Measurements from ENCODE around the gene SPOCK2. TPM values are rescaled to one million over a fixed set of nuclear protein-coding genes. Genes with fewer than 3 reads are reported as not detected.

Gene SPOCK2
- total and polyA plus RNA-seq, 10 of the 15 experiments (the other 5 are each of a cell fraction or from before 2014, with no cell fraction given), result 0.02 to 1.5 (median 0.58) TPM

GRCh38 chr10:72096115-72097000 lies 8.0 kb upstream of the SPOCK2 start:
- Histone ChIP-seq H3K9ac (ENCODE audit: control insufficient read depth, insufficient read depth, low read length) (no peak overlapping the region), H3K4me2 (ENCODE audit: control insufficient read depth, insufficient read depth) (no peak overlapping the region), H3K36me3 (ENCODE audit: control insufficient read depth in 2 of 2, insufficient read depth in 2 of 2, low read length in 1 of 2) (peaks cover 0 to 16% of the 10 kb centered on the region in 2 experiments; a peak in 3 of 4 replicates), H3K27ac (ENCODE audit: control insufficient read depth, insufficient read depth) (no peak overlapping the region), H2AFZ (ENCODE audit: control insufficient read depth, low read depth, low read length) (no peak overlapping the region), H3K9me3 (replicated peaks; ENCODE audit: control insufficient read depth, insufficient read depth, low read length) (no peaks in the 10 kb centered on the region), H4K20me1 (ENCODE audit: control insufficient read depth, insufficient read depth) (no peaks in the 10 kb centered on the region), H3K79me2 (ENCODE audit: control insufficient read depth, insufficient read depth, low read length) (no peaks in the 10 kb centered on the region), H3K4me1 (ENCODE audit: control insufficient read depth, insufficient read depth, low read length) (no peaks in the 10 kb centered on the region), H3K27me3 (replicated peaks in 1 of 2; ENCODE audit: control insufficient read depth in 2 of 2, insufficient read depth in 2 of 2, low read length in 1 of 2) (no peaks in the 10 kb centered on the region), H3K4me3 (no peak overlapping the region)
- in situ Hi-C loops (cut with MboI) (no loop called here), intact Hi-C loops (cut with micrococcal nuclease; ENCODE audit: unreplicated experiment) (no loop called here)
- CTCF ChIA-PET, result interaction anchor here (1.1 kb wide), 1 partner anchor 34 kb away, joined by 3 read pairs; no protein-coding TSS in a partner anchor
- no peak for ATAC-seq
- no peak for TF ChIP-seq ZSCAN29 (IDR thresholded peaks at IDR 0.05)
- TF ChIP-seq EP300 (IDR thresholded peaks at IDR 0.05; ENCODE audit: borderline replicate concordance in 1 of 2, control insufficient read depth in 1 of 2, low read depth in 2 of 2, low read length in 2 of 2), result no peak
- SMC1A ChIA-PET (ENCODE audit: uncharacterized antibody, unreplicated experiment), result no interaction called here
- RAD21 ChIA-PET (ENCODE audit: unreplicated experiment), result no interaction called here
- DNase-seq (ENCODE audit: low read depth, low spot score), result no peak
- FAIRE-seq, result no peak
- 94% methylated on average over 9 of the region's 9 CpGs for WGBS (ENCODE audit: insufficient coverage, insufficient replicate concordance, low lambda C conversion rate, missing lambda C conversion rate)
- TSS peak; percentile 63 for BruUV-seq (replicated peaks)
- POLR2A ChIA-PET, result no interaction called here

DNA sequence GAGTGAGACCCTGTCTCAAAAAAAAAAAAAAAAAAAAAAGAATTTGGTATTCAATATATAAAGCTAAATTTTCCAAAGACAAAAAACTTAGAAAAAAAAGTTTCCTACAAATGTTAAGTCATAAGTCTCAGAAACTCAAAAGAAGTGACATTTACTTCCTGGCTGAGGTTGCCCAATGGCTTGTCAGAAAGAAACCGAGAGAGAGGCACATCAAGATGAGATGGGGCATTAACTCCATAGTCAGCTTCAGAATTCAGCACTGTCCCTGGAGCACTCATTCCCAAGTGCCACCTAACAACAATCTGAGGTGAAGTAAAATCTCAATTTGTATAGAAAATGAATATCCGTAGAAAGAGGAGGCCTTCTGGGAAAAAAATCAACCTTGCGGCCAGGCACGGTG lies 6.8 kb upstream of the SPOCK2 start:
- H3K4me1 ChIP-seq (ENCODE audit: control insufficient read depth, insufficient read depth, low read length), result no peaks in the 10 kb centered on the region
- DNase-seq (ENCODE audit: low read depth, low spot score), result no peak
- no peak for ATAC-seq
- RAD21 ChIA-PET (ENCODE audit: unreplicated experiment), result no interaction called here
- no peaks in the 10 kb centered on the region for H3K9me3 ChIP-seq (replicated peaks; ENCODE audit: control insufficient read depth, insufficient read depth, low read length)
- no peaks in the 10 kb centered on the region for H4K20me1 ChIP-seq (ENCODE audit: control insufficient read depth, insufficient read depth)
- FAIRE-seq, result peak; percentile 65
- CTCF ChIA-PET, result interaction anchor here (0.6 to 1.1 kb wide), 2 partner anchors 33 to 181 kb away, joined by 3 read pairs; no protein-coding TSS in a partner anchor
- SMC1A ChIA-PET (ENCODE audit: uncharacterized antibody, unreplicated experiment), result interaction anchor here (0.6 kb wide), 1 partner anchor 18 kb away, joined by 3 read pairs; no protein-coding TSS in a partner anchor
- H3K27ac ChIP-seq (ENCODE audit: control insufficient read depth, insufficient read depth), result no peak overlapping the region
- peaks cover 0 to 13% of the 10 kb centered on the region in 2 experiments; a peak in 3 of 4 replicates for H3K36me3 ChIP-seq (ENCODE audit: control insufficient read depth in 2 of 2, insufficient read depth in 2 of 2, low read length in 1 of 2)
- BruUV-seq (replicated peaks), result no TSS peak
- intact Hi-C loops (cut with micrococcal nuclease; ENCODE audit: unreplicated experiment) (no loop called here), in situ Hi-C loops (cut with MboI) (no loop called here)
- no peak overlapping the region for H3K4me2 ChIP-seq (ENCODE audit: control insufficient read depth, insufficient read depth)
- H3K9ac ChIP-seq (ENCODE audit: control insufficient read depth, insufficient read depth, low read length), result no peak overlapping the region
- no peaks in the 10 kb centered on the region for H3K27me3 ChIP-seq (replicated peaks in 1 of 2; ENCODE audit: control insufficient read depth in 2 of 2, insufficient read depth in 2 of 2, low read length in 1 of 2)
- POLR2A ChIA-PET, result interaction anchor here (0.6 to 0.7 kb wide), 3 partner anchors 680 to 1355 kb away, joined by 3 to 4 read pairs (median 4); no protein-coding TSS in a partner anchor
- 98% methylated on average over 4 of the region's 4 CpGs for WGBS (ENCODE audit: insufficient coverage, insufficient replicate concordance, low lambda C conversion rate, missing lambda C conversion rate)
- no peak overlapping the region for H2AFZ ChIP-seq (ENCODE audit: control insufficient read depth, low read depth, low read length)
- no peaks in the 10 kb centered on the region for H3K79me2 ChIP-seq (ENCODE audit: control insufficient read depth, insufficient read depth, low read length)
- H3K4me3 ChIP-seq, result no peak overlapping the region
- TF ChIP-seq YBX1 (IDR thresholded peaks at IDR 0.05) (no peak), BRCA1 (IDR thresholded peaks at IDR 0.05; ENCODE audit: low read depth, low read length) (no peak), PRDM15 (CRISPR knock-in tag; IDR thresholded peaks at IDR 0.05) (no peak), SREBF1 (IDR thresholded peaks at IDR 0.05; ENCODE audit: low read length) (no peak), STAT3 (IDR thresholded peaks at IDR 0.05; ENCODE audit: low read depth, low read length) (no peak), NFYB (IDR thresholded peaks at IDR 0.05; ENCODE audit: insufficient read depth, low read depth, low read length) (no peak), SMC3 (IDR thresholded peaks at IDR 0.05; ENCODE audit: borderline replicate concordance, low read length) (no peak), NFXL1 (IDR thresholded peaks at IDR 0.05; ENCODE audit: borderline replicate concordance) (no peak), MYC (IDR thresholded peaks at IDR 0.05; ENCODE audit: insufficient read depth, insufficient read length, insufficient replicate concordance, low read length, severe bottlenecking) (no peak)

All from GM12878 (cell line).